ENCODE data around the gene SART3. TPM values are rescaled to one million over a fixed set of nuclear protein-coding genes. Genes with fewer than 3 reads are reported as not detected.

The SART3 gene
- polyA plus RNA-seq, 1 of the 3 experiments (the other 2 are of a cell fraction), result 28.9 TPM

DNA sequence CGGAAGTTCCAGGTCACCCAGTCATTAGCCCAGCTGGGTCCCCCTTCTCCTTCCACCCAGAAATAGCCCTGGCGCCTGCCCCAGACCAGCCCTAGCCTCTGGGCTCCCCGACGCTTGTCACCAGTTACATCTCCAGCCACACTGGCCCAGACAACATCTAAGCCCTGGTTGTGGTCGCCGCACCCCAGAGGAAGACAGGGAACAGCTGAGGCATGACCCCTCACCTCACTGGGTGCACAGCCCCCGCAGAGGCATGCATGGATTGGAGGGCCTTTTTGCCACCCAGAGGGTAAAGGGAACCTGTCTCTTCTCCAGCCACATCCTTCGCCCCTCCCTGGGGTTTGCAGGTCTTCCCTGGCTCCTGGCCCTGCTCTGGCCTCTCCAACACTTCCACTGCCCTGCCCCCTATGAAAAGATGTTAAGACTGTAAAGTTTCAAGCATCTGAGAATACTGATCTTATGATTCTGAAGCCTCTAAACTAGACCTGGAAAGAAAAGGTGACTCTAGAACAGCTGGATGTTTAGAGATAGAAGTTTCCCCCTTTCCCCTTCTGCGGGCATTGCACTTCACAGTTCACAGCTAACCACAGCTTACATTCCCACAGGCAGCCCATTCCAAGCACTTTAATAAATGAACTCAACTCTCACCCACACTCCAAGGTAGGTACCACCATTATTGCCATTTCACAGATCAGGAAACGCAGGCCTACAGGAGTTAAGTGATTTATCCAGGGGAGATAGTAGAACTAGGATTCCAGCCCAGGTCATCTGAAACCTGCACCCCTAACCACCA, 22.2 kb upstream of the SART3 start (continued):
- TF ChIP-seq, protein P1, sequence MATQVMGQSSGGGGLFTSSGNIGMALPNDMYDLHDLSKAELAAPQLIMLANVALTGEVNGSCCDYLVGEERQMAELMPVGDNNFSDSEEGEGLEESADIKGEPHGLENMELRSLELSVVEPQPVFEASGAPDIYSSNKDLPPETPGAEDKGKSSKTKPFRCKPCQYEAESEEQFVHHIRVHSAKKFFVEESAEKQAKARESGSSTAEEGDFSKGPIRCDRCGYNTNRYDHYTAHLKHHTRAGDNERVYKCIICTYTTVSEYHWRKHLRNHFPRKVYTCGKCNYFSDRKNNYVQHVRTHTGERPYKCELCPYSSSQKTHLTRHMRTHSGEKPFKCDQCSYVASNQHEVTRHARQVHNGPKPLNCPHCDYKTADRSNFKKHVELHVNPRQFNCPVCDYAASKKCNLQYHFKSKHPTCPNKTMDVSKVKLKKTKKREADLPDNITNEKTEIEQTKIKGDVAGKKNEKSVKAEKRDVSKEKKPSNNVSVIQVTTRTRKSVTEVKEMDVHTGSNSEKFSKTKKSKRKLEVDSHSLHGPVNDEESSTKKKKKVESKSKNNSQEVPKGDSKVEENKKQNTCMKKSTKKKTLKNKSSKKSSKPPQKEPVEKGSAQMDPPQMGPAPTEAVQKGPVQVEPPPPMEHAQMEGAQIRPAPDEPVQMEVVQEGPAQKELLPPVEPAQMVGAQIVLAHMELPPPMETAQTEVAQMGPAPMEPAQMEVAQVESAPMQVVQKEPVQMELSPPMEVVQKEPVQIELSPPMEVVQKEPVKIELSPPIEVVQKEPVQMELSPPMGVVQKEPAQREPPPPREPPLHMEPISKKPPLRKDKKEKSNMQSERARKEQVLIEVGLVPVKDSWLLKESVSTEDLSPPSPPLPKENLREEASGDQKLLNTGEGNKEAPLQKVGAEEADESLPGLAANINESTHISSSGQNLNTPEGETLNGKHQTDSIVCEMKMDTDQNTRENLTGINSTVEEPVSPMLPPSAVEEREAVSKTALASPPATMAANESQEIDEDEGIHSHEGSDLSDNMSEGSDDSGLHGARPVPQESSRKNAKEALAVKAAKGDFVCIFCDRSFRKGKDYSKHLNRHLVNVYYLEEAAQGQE (IDR thresholded peaks at IDR 0.05; ENCODE audit: low read depth, low read length), result no peak
- TF ChIP-seq RXRA (IDR thresholded peaks at IDR 0.05; ENCODE audit: borderline replicate concordance, low read depth) (no peak), MXI1 (IDR thresholded peaks at IDR 0.05; ENCODE audit: low read depth, low read length) (no peak), SMC3 (IDR thresholded peaks at IDR 0.05; ENCODE audit: low read depth, low read length) (no peak), EZH2phosphoT487 (IDR thresholded peaks at IDR 0.05; ENCODE audit: borderline replicate concordance, low read depth) (no peak), RCOR1 (IDR thresholded peaks at IDR 0.05; ENCODE audit: low read length) (no peak), EP300 (IDR thresholded peaks at IDR 0.05; ENCODE audit: borderline replicate concordance in 1 of 2, low read depth in 1 of 2, low read length in 1 of 2) (no peak)
- TF ChIP-seq, protein P2, sequence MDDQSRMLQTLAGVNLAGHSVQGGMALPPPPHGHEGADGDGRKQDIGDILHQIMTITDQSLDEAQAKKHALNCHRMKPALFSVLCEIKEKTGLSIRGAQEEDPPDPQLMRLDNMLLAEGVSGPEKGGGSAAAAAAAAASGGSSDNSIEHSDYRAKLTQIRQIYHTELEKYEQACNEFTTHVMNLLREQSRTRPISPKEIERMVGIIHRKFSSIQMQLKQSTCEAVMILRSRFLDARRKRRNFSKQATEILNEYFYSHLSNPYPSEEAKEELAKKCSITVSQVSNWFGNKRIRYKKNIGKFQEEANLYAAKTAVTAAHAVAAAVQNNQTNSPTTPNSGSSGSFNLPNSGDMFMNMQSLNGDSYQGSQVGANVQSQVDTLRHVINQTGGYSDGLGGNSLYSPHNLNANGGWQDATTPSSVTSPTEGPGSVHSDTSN (IDR thresholded peaks at IDR 0.05), result no peak
- TF ChIP-seq, protein P3, sequence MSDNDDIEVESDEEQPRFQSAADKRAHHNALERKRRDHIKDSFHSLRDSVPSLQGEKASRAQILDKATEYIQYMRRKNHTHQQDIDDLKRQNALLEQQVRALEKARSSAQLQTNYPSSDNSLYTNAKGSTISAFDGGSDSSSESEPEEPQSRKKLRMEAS (IDR thresholded peaks at IDR 0.05; ENCODE audit: low read depth), result no peak
- TF ChIP-seq, protein P4, sequence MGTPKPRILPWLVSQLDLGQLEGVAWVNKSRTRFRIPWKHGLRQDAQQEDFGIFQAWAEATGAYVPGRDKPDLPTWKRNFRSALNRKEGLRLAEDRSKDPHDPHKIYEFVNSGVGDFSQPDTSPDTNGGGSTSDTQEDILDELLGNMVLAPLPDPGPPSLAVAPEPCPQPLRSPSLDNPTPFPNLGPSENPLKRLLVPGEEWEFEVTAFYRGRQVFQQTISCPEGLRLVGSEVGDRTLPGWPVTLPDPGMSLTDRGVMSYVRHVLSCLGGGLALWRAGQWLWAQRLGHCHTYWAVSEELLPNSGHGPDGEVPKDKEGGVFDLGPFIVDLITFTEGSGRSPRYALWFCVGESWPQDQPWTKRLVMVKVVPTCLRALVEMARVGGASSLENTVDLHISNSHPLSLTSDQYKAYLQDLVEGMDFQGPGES (IDR thresholded peaks at IDR 0.05; ENCODE audit: low read depth, low read length), result no peak

DNA sequence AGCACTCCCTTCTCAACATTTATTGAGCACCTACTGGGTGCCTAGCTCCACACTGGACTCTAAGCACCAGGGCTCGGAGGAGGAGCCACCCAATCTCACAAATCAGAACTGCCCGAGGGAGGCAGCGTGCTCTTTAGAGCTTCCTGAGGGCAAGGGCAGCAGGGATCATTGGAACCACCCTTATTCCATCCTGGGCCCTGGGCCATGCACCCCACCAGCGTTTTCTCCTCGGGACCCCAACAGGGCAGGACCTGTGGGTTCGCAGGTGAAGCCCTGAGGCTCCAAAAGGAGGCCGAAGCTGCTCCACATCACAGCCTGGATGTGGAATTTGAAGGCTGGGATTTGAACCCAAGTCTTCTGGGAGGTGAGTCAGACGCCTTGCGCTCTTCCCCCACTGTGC, 21.5 kb upstream of the SART3 start:
- Histone ChIP-seq H3K9ac (no peak overlapping the region), H3K9me3 (no peaks in the 10 kb centered on the region), H2AFZ (ENCODE audit: low read depth) (no peak overlapping the region), H3K79me2 (ENCODE audit: insufficient read depth) (no peaks in the 10 kb centered on the region), H3K36me3 (replicated peaks in 1 of 2; ENCODE audit: control insufficient read depth in 1 of 2, insufficient read depth in 2 of 2, low read length in 1 of 2) (no peaks in the 10 kb centered on the region), H3F3A (replicated peaks; ENCODE audit: insufficient read depth) (no peaks in the 10 kb centered on the region), H3K9me2 (no peaks in the 10 kb centered on the region), H3K4me3 (ENCODE audit: low read depth in 2 of 2, low read length in 1 of 2) (no peak overlapping the region), H3K27ac (ENCODE audit: low read depth in 2 of 2, low read length in 1 of 2) (no peak overlapping the region), H3K4me1 (ENCODE audit: control insufficient read depth in 1 of 2, insufficient read depth in 2 of 2, low read depth in 1 of 2, low read length in 1 of 2) (peaks cover 0 to under 1% of the 10 kb centered on the region in 2 experiments; a peak in 1 of 4 replicates), H3K4me2 (no peak overlapping the region), H3K27me3 (ENCODE audit: insufficient read depth) (no peaks in the 10 kb centered on the region), H4K20me1 (ENCODE audit: insufficient read depth) (no peaks in the 10 kb centered on the region)
- DNase-seq, result no peak
- TF ChIP-seq SMC3 (IDR thresholded peaks at IDR 0.05; ENCODE audit: low read depth, low read length), result no peak
- TF ChIP-seq EP300 (IDR thresholded peaks at IDR 0.05; ENCODE audit: borderline replicate concordance in 1 of 2, low read depth in 1 of 2, low read length in 1 of 2), result no peak
- TF ChIP-seq, protein P3 (IDR thresholded peaks at IDR 0.05; ENCODE audit: low read depth), result no peak
- no peak for TF ChIP-seq TAF1 (IDR thresholded peaks at IDR 0.05; ENCODE audit: borderline replicate concordance, low read depth, low read length)
- no peak for TF ChIP-seq NFIC (IDR thresholded peaks at IDR 0.05; ENCODE audit: borderline replicate concordance)
- TF ChIP-seq, protein P2 (IDR thresholded peaks at IDR 0.05), result no peak
- POLR2A ChIA-PET, result no interaction called here
- CTCF ChIA-PET, result interaction anchor here (0.8 to 4.7 kb wide), 3 partner anchors 12 to 222 kb away, joined by 3 to 38 read pairs (median 8); no protein-coding TSS in a partner anchor
- WGBS (ENCODE audit: low lambda C conversion rate), result 93% methylated on average over 3 of the region's 9 CpGs
